Activated CD8-positive, alpha-beta memory T cell treated with anti-CD3 and anti-CD28 coated beads for 36 hours (primary cell): ENCODE measurements around the gene HBEGF. TPM values are rescaled to one million over a fixed set of nuclear protein-coding genes. Genes with fewer than 3 reads are reported as not detected.

Experiments
- CTCF ChIA-PET: fragments of 350-600 bp; sonication (Branson Sonifier 250); formaldehyde crosslinking; loops from one replicate; lab custom pipeline; 2021; ENCODE audit warnings: antibody characterized with exemption; lab: Charles Lee
- POLR2A ChIA-PET: fragments of 350-600 bp; sonication (Branson Sonifier 250); formaldehyde crosslinking; loops from one replicate; lab custom pipeline; 2021; ENCODE audit warnings: antibody characterized with exemption; lab: Charles Lee
- total RNA-seq, 2 experiments: library from RNA; stranded (reverse); gene quantifications; one replicate each; pipeline ENCODE4 v1.2.3, GENCODE V29; 2021

The HBEGF gene
- total RNA-seq, 2 experiments from 2014 or later: 4.4 to 5.0 TPM

- CTCF ChIA-PET: no interaction called here
- POLR2A ChIA-PET: no interaction called here
Measured at GRCh38 chr5:140296289-140296688, 50.1 kb downstream of the HBEGF start.

- POLR2A ChIA-PET: no interaction called here
- CTCF ChIA-PET: no interaction called here
Measured at GRCh38 chr5:140295414-140295813, 51.0 kb downstream of the HBEGF start.

GRCh38 chr5:140294753-140295152 is 51.6 kb downstream of the HBEGF start:
- POLR2A ChIA-PET: no interaction called here
- CTCF ChIA-PET: no interaction called here

GRCh38 chr5:140293849-140294100 is 52.6 kb downstream of the HBEGF start:
- ChIA-PET CTCF (no interaction called here), POLR2A (no interaction called here)

- CTCF ChIA-PET: no interaction called here
Measured at GRCh38 chr5:140293091-140293848, 53.1 kb downstream of the HBEGF start.

GRCh38 chr5:140292212-140293036 is 54.0 kb downstream of the HBEGF start:
- ChIA-PET CTCF (interaction anchor here (1.0 kb wide), 1 partner anchor 54 kb away, joined by 3 read pairs; the partner anchor contains the start of gene HBEGF), POLR2A (no interaction called here)

More at GRCh38 chr5:140293091-140293848, 53.1 kb downstream of the HBEGF start:
- POLR2A ChIA-PET: no interaction called here

- ChIA-PET POLR2A (no interaction called here), CTCF (interaction anchor here (1.5 kb wide), 1 partner anchor 65 kb away, joined by 3 read pairs; no protein-coding TSS in a partner anchor)
Measured at GRCh38 chr5:140287801-140288521, 58.4 kb downstream of the HBEGF start.

- ChIA-PET POLR2A (no interaction called here), CTCF (no interaction called here)
Measured at GRCh38 chr5:140286424-140286823, 60.0 kb downstream of the HBEGF start.

GRCh38 chr5:140284013-140284412 is 62.4 kb downstream of the HBEGF start:
- ChIA-PET POLR2A (no interaction called here), CTCF (interaction anchor here (1.3 kb wide), 1 partner anchor 80 kb away, joined by 3 read pairs; no protein-coding TSS in a partner anchor)

Other genes starting within 250 kb of the HBEGF start
- 10 to 100 TPM; 13.1 to 13.3 TPM for gene PURA, start 232.5 kb downstream of the HBEGF start, total RNA-seq
- 1 to 10 TPM; 2.4 to 2.8 TPM for gene IGIP, start 220.7 kb downstream of the HBEGF start, total RNA-seq
- gene CYSTM1, start 171.4 kb downstream of the HBEGF start, total RNA-seq: 10 to 100 TPM; 20.7 to 21.5 TPM
- gene PFDN1, start 43.5 kb downstream of the HBEGF start, total RNA-seq: 10 to 100 TPM; 67.0 TPM
- gene SLC4A9, start 13.6 kb upstream of the HBEGF start, total RNA-seq: not detected
- 10 to 100 TPM; 90.0 to 92.3 TPM for gene ANKHD1, start 55.2 kb upstream of the HBEGF start, total RNA-seq
- gene EIF4EBP3, start 201.1 kb upstream of the HBEGF start, total RNA-seq: 10 to 100 TPM; 13.6 to 14.1 TPM
- gene SRA1, start 210.9 kb upstream of the HBEGF start, total RNA-seq: 10 to 100 TPM; 64.3 to 68.2 TPM
- 10 to 100 TPM; 14.1 to 15.3 TPM for gene APBB3, start 218.0 kb upstream of the HBEGF start, total RNA-seq
- gene SLC35A4, start 218.2 kb upstream of the HBEGF start, total RNA-seq: 100 to 1,000 TPM; 116 TPM